HCT116 (cell line): ENCODE results near the gene BLOC1S6. TPM values are rescaled to one million over a fixed set of nuclear protein-coding genes. Genes with fewer than 3 reads are reported as not detected.

Experiments used
- ATAC-seq: fragments of 200-7000 bp; cut with Tn5 transposase; 2 replicates; pipeline ENCODE4 v1.9.1; 2020; ENCODE audit warnings: mild to moderate bottlenecking, moderate library complexity
- BruUV-seq: library from RNA; stranded (reverse); fragments of 400-500 nt; replicated peaks from 2 replicates; lab custom pipeline; 2021; lab: Mats Ljungman, UMichigan
- CTCF ChIA-PET: fragments of 300-600 bp; sonication (Branson Sonifier 250); formaldehyde crosslinking; loops from one replicate; lab custom pipeline; 2021; ENCODE audit warnings: antibody characterized with exemption; lab: Charles Lee
- POLR2A ChIA-PET: fragments of 300-600, 350-600 bp; sonication (Branson Sonifier 250); formaldehyde crosslinking; loops from one replicate; lab custom pipeline; 2021; ENCODE audit warnings: antibody characterized with exemption; lab: Charles Lee
- RAD21 ChIA-PET, 2 experiments: fragments of 300-600 bp; sonication (Branson Sonifier 250); formaldehyde crosslinking; loops; one replicate each; lab custom pipeline; 2023; ENCODE audit warnings: low total read pairs in 2 of 2; ENCODE audit not compliant: uncharacterized antibody in 2 of 2, unreplicated experiment in 2 of 2, low non-redundant PET in 1 of 2; lab: Charles Lee
- DNase-seq: peaks from one replicate; pipeline ENCODE4 v3.0.0-alpha.2; 2010; ENCODE audit warnings: low read depth, low spot score
- H2AFZ ChIP-seq: fragments of 200-600 bp; shearing (Covaris generic), sonication (generic); 2 replicates; pipeline ENCODE4 v1.6.1; 2017; ENCODE audit warnings: low read depth, mixed run types, mixed read lengths, antibody characterized with exemption, low read length; ENCODE audit not compliant: poor library complexity, severe bottlenecking
- H3K27ac ChIP-seq: 2 replicates; pipeline ENCODE4 v1.5.1; 2012; ENCODE audit warnings: low read depth, low read length
- H3K27me3 ChIP-seq: fragments of 200-600 bp; sonication (generic); 2 replicates; pipeline ENCODE4 v1.6.1; 2016; ENCODE audit warnings: mixed run types, low read length, mixed read lengths; ENCODE audit not compliant: insufficient read depth
- H3K36me3 ChIP-seq, 2 experiments: fragments of 200-500 bp in 1 of 2; fragments of 200-600 bp in 1 of 2; sonication (Bioruptor generic) in 1 of 2; sonication (generic) in 1 of 2; 2 replicates each; pipeline versions ENCODE4 v1.5.1 to v1.6.1; 2014 to 2016; ENCODE audit warnings: low read length in 2 of 2, inconsistent platforms in 1 of 2, mixed read lengths in 1 of 2, mixed run types in 1 of 2; ENCODE audit not compliant: insufficient read depth in 2 of 2, control insufficient read depth in 1 of 2
- H3K4me1 ChIP-seq, 2 experiments: fragments of 200-600 bp in 1 of 2; sonication (generic) in 1 of 2; 2 replicates each; pipeline versions ENCODE4 v1.5.1 to v1.6.1; 2012 to 2017; ENCODE audit warnings: low read length in 2 of 2, inconsistent platforms in 1 of 2, mild to moderate bottlenecking in 1 of 2, mixed read lengths in 1 of 2, mixed run types in 1 of 2, moderate library complexity in 1 of 2; ENCODE audit not compliant: insufficient read depth in 2 of 2, control insufficient read depth in 1 of 2
- H3K4me2 ChIP-seq: fragments of 200-600 bp; sonication (generic); 2 replicates; pipeline ENCODE4 v1.6.1; 2017; ENCODE audit warnings: mixed run types, low read length, mixed read lengths
- H3K4me3 ChIP-seq, 2 experiments: fragments of 200-600 bp in 1 of 2; sonication (generic) in 1 of 2; replicated peaks in 1 of 2; 2 replicates each; pipeline ENCODE4 v1.5.1; 2011 to 2016; ENCODE audit warnings: low read length in 2 of 2, control low read depth in 1 of 2, low read depth in 1 of 2, mild to moderate bottlenecking in 1 of 2, mixed read lengths in 1 of 2, mixed run types in 1 of 2
- H3K79me2 ChIP-seq: fragments of 200-600 bp; sonication (generic); 2 replicates; pipeline ENCODE4 v1.6.1; 2017; ENCODE audit warnings: mild to moderate bottlenecking, mixed run types, low read length, moderate library complexity, mixed read lengths; ENCODE audit not compliant: insufficient read depth
- H3K9ac ChIP-seq: fragments of 200-600 bp; sonication (generic); 2 replicates; pipeline ENCODE4 v1.6.1; 2016; ENCODE audit warnings: low read length, mixed read lengths
- H3K9me2 ChIP-seq: fragments of 200-600 bp; sonication (generic), shearing (Covaris generic); 2 replicates; pipeline ENCODE4 v1.6.1; 2017; ENCODE audit warnings: mixed run types, mild to moderate bottlenecking, moderate library complexity; ENCODE audit not compliant: insufficient read depth
- H3K9me3 ChIP-seq, 2 experiments: fragments of 200-500 bp in 1 of 2; fragments of 200-600 bp in 1 of 2; sonication (Bioruptor generic) in 1 of 2; sonication (generic) in 1 of 2; 2 replicates each; pipeline ENCODE4 v1.6.1; 2014 to 2017; ENCODE audit warnings: low read length in 2 of 2, mixed read lengths in 2 of 2, inconsistent platforms in 1 of 2, low read depth in 1 of 2, mild to moderate bottlenecking in 1 of 2, mixed run types in 1 of 2, moderate library complexity in 1 of 2; ENCODE audit not compliant: control insufficient read depth in 1 of 2, insufficient read depth in 1 of 2
- H4K20me1 ChIP-seq: fragments of 200-600 bp; sonication (generic), shearing (Covaris generic); 2 replicates; pipeline ENCODE4 v1.6.1; 2017; ENCODE audit warnings: mixed run types, mild to moderate bottlenecking, moderate library complexity; ENCODE audit not compliant: insufficient read depth
- CEBPB ChIP-seq: IDR thresholded peaks from 2 replicates; pipeline ENCODE4 v1.6.1; 2012; ENCODE audit warnings: low read depth
- CTCF ChIP-seq, 3 experiments: fragments of 200-600 bp in 1 of 3; sonication (generic) in 1 of 3; IDR thresholded peaks in 2 of 3; conservative IDR thresholded peaks in 1 of 3; 2 replicates each; pipeline ENCODE4 v1.5.1; 2012 to 2017; ENCODE audit warnings: low read depth in 2 of 3, low read length in 2 of 3, antibody characterized with exemption in 1 of 3, borderline replicate concordance in 1 of 3, control low read depth in 1 of 3, mild to moderate bottlenecking in 1 of 3, mixed read lengths in 1 of 3, mixed run types in 1 of 3, moderate library complexity in 1 of 3; ENCODE audit not compliant: insufficient read depth in 1 of 3
- EGR1 ChIP-seq: IDR thresholded peaks from 2 replicates; pipeline ENCODE4 v1.6.1; 2012; ENCODE audit warnings: low read depth
- ELF1 ChIP-seq: IDR thresholded peaks from 2 replicates; pipeline ENCODE4 v1.6.1; 2012; ENCODE audit warnings: low read depth, borderline replicate concordance
- EZH2 ChIP-seq: fragments of 200-600 bp; sonication (generic); IDR thresholded peaks from 2 replicates; pipeline ENCODE4 v1.6.1; 2017; ENCODE audit warnings: antibody characterized with exemption, mixed run types
- EZH2phosphoT487 ChIP-seq: fragments of 200-600 bp; IDR thresholded peaks from 2 replicates; pipeline ENCODE4 v1.6.1; 2018; ENCODE audit warnings: antibody characterized with exemption, borderline replicate concordance
- FOSL1 ChIP-seq: IDR thresholded peaks from 2 replicates; pipeline ENCODE4 v1.6.1; 2012; ENCODE audit warnings: low read depth
- POLR2A ChIP-seq: IDR thresholded peaks from 2 replicates; pipeline ENCODE4 v1.7.0; 2011; ENCODE audit warnings: borderline replicate concordance; ENCODE audit not compliant: insufficient read depth, insufficient read length; ENCODE audit errors: extremely low read depth
- REST ChIP-seq: IDR thresholded peaks from 2 replicates; pipeline ENCODE4 v1.6.1; 2012; ENCODE audit warnings: low read depth
- SP1 ChIP-seq: IDR thresholded peaks from 2 replicates; pipeline ENCODE4 v1.6.1; 2012; ENCODE audit warnings: low read depth
- SRF ChIP-seq: IDR thresholded peaks from 2 replicates; pipeline ENCODE4 v1.6.1; 2012; ENCODE audit warnings: low read depth
- TCF7L2 ChIP-seq: IDR thresholded peaks from 2 replicates; pipeline ENCODE4 v1.7.0; 2011; ENCODE audit warnings: borderline replicate concordance, inconsistent platforms; ENCODE audit not compliant: insufficient read depth, insufficient read length; ENCODE audit errors: extremely low read depth
- ZNF274 ChIP-seq: fragments of 200-500 bp; sonication (Bioruptor generic); IDR thresholded peaks from 2 replicates; pipeline ENCODE4 v1.6.1; 2014; ENCODE audit warnings: mild to moderate bottlenecking, low read depth, low read length, inconsistent platforms
- intact Hi-C: fragments of 100-400 bp; cut with micrococcal nuclease; formaldehyde crosslinking; loops from 2 replicates; pipeline ENCODE4 v1.10.0; 2022
- total RNA-seq: library from RNA; stranded (reverse); gene quantifications from one replicate; pipeline ENCODE4 v1.2.1, GENCODE V29; 2021; ENCODE audit not compliant: unreplicated experiment

BLOC1S6 gene
- total RNA-seq, 1 experiment from 2014 or later, result 40.7 TPM

GRCh38 chr15:45588219-45588875 lies 1.2 kb downstream of the BLOC1S6 start:
- intact Hi-C loops, result no loop called here
- no peak for TF ChIP-seq POLR2A
- no peak for TF ChIP-seq EZH2phosphoT487
- no peak for TF ChIP-seq FOSL1
- TF ChIP-seq SP1, result no peak
- TF ChIP-seq EZH2, result no peak
- no peak for TF ChIP-seq TCF7L2
- POLR2A ChIA-PET, result interaction anchor here (1.0 to 1.4 kb wide), 3 partner anchors 14 to 26 kb away, joined by 3 read pairs; no protein-coding TSS in a partner anchor
- CTCF ChIA-PET, result interaction anchor here (1.5 to 2.5 kb wide), 2 partner anchors 23 to 26 kb away, joined by 6 to 7 read pairs; no protein-coding TSS in a partner anchor
- no TSS peak for BruUV-seq
- H2AFZ ChIP-seq, result no peak overlapping the region
- H3K9me3 ChIP-seq, result no peaks in the 10 kb centered on the region
- H3K9me2 ChIP-seq, result no peaks in the 10 kb centered on the region
- peaks cover 7 to 18% of the 10 kb centered on the region in 2 experiments; a peak in 3 of 4 replicates for H3K4me1 ChIP-seq
- H3K9ac ChIP-seq, result peak overlapping the region; percentile 96
- RAD21 ChIA-PET, result no interaction called here
- peak overlapping the region; percentile 74 to 89 for H3K4me3 ChIP-seq
- peaks cover 0 to 2% of the 10 kb centered on the region in 2 experiments; a peak in 1 of 4 replicates for H3K36me3 ChIP-seq
- peak overlapping the region; percentile 93; the same call in 1 of the 2 replicates for H3K27ac ChIP-seq
- H3K4me2 ChIP-seq, result peak overlapping the region; percentile 78
- no peak for DNase-seq
- no peaks in the 10 kb centered on the region for H4K20me1 ChIP-seq
- no peaks in the 10 kb centered on the region for H3K27me3 ChIP-seq
- H3K79me2 ChIP-seq, result peaks cover 68% of the 10 kb centered on the region
- no peak for ATAC-seq

- RAD21 ChIA-PET, result no interaction called here
- TF ChIP-seq CEBPB (no peak), EGR1 (no peak), CTCF (IDR thresholded peaks at IDR 0.05 in 2 of 3, conservative IDR thresholded peaks at IDR 0.05 in 1 of 3; ENCODE audit: borderline replicate concordance in 1 of 3, insufficient read depth in 1 of 3, low read depth in 2 of 3, low read length in 2 of 3) (no peak), ZNF274 (no peak), POLR2A (no peak), EZH2 (no peak), SP1 (no peak), ELF1 (no peak), SRF (no peak), REST (no peak), EZH2phosphoT487 (no peak)
Measured at GRCh38 chr15:45589256-45589655, 2.1 kb downstream of the BLOC1S6 start.

More at GRCh38 chr15:45589256-45589655, 2.1 kb downstream of the BLOC1S6 start:
- no TSS peak for BruUV-seq
- peaks cover 0 to 2% of the 10 kb centered on the region in 2 experiments; a peak in 2 of 4 replicates for H3K36me3 ChIP-seq
- no peak overlapping the region for H3K4me2 ChIP-seq
- ATAC-seq, result no peak
- H3K9me2 ChIP-seq, result no peaks in the 10 kb centered on the region
- no peak overlapping the region for H3K4me3 ChIP-seq
- H3K27me3 ChIP-seq, result no peaks in the 10 kb centered on the region
- no peak overlapping the region for H3K27ac ChIP-seq
- ChIA-PET CTCF (interaction anchor here (0.8 kb wide), 1 partner anchor 22 kb away, joined by 3 read pairs; no protein-coding TSS in a partner anchor), POLR2A (no interaction called here)
- H3K9me3 ChIP-seq, result no peaks in the 10 kb centered on the region
- H3K4me1 ChIP-seq, result peaks cover 9 to 19% of the 10 kb centered on the region in 2 experiments
- H4K20me1 ChIP-seq, result no peaks in the 10 kb centered on the region
- DNase-seq, result no peak
- intact Hi-C loops, result no loop called here
- H2AFZ ChIP-seq, result no peak overlapping the region
- peaks cover 75% of the 10 kb centered on the region for H3K79me2 ChIP-seq
- H3K9ac ChIP-seq, result no peak overlapping the region
